DOHH2 (cell line): ENCODE data around the gene LILRA5.
"Not testable (repeated sequence)": the region's sequence is repeated elsewhere in the genome, so short reads cannot be mapped to it uniquely, and the experiment has no call there.

ENCODE experiments used
- H3F3A ChIP-seq: fragments of 200-600 bp; sonication (generic), shearing (Covaris generic); 2 replicates; pipeline ENCODE4 v1.6.0; 2016; ENCODE audit warnings: antibody characterized with exemption, mild to moderate bottlenecking; ENCODE audit not compliant: control insufficient read depth, insufficient read depth
- H3K27ac ChIP-seq: fragments of 200-600 bp; sonication (generic); 2 replicates; pipeline ENCODE4 v1.5.1; 2014; ENCODE audit warnings: low read depth, mild to moderate bottlenecking, low read length, moderate library complexity
- H3K27me3 ChIP-seq: fragments of 200-600 bp; sonication (generic); 2 replicates; pipeline ENCODE4 v1.6.1; 2014; ENCODE audit warnings: mild to moderate bottlenecking, low read length, mixed read lengths; ENCODE audit not compliant: control insufficient read depth
- H3K36me3 ChIP-seq: fragments of 200-600 bp; sonication (generic); 2 replicates; pipeline ENCODE4 v1.6.1; 2014; ENCODE audit warnings: mild to moderate bottlenecking, low read length, moderate library complexity, mixed read lengths; ENCODE audit not compliant: control insufficient read depth
- H3K4me1 ChIP-seq: fragments of 200-600 bp; sonication (generic); 2 replicates; pipeline ENCODE4 v1.6.1; 2014; ENCODE audit warnings: mild to moderate bottlenecking, low read length, mixed read lengths; ENCODE audit not compliant: control insufficient read depth
- H3K4me2 ChIP-seq: fragments of 200-600 bp; sonication (generic); 2 replicates; pipeline ENCODE4 v1.6.0; 2014; ENCODE audit warnings: mild to moderate bottlenecking, low read length, moderate library complexity
- H3K4me3 ChIP-seq: fragments of 200-600 bp; sonication (generic); 2 replicates; pipeline ENCODE4 v1.5.1; 2014; ENCODE audit warnings: mild to moderate bottlenecking, low read length, mixed read lengths
- H3K79me2 ChIP-seq: fragments of 200-600 bp; sonication (generic); 2 replicates; pipeline ENCODE4 v1.6.1; 2014; ENCODE audit warnings: mild to moderate bottlenecking, low read length, mixed read lengths; ENCODE audit not compliant: control insufficient read depth
- H3K9me2 ChIP-seq: fragments of 200-600 bp; sonication (generic); replicated peaks from 2 replicates; pipeline ENCODE4 v1.6.1; 2014; ENCODE audit warnings: mild to moderate bottlenecking, low read length, mixed read lengths; ENCODE audit not compliant: control insufficient read depth
- H3K9me3 ChIP-seq: fragments of 200-600 bp; sonication (generic); 2 replicates; pipeline ENCODE4 v1.6.1; 2014; ENCODE audit warnings: antibody characterized with exemption, low read length, mixed read lengths; ENCODE audit not compliant: control insufficient read depth, insufficient read depth
- H4K20me1 ChIP-seq: fragments of 200-600 bp; sonication (generic); 2 replicates; pipeline ENCODE4 v1.6.0; 2014; ENCODE audit warnings: low read depth, mild to moderate bottlenecking, antibody characterized with exemption, low read length, moderate library complexity; ENCODE audit not compliant: control insufficient read depth, insufficient read depth
- CTCF ChIP-seq: fragments of 200-600 bp; sonication (generic); IDR thresholded peaks from one replicate; pipeline ENCODE4 v1.5.1; 2014; ENCODE audit warnings: antibody characterized with exemption, mild to moderate bottlenecking, low read depth, low read length; ENCODE audit not compliant: poor library complexity, severe bottlenecking
- EZH2phosphoT487 ChIP-seq: fragments of 200-600 bp; sonication (generic); IDR thresholded peaks from 2 replicates; pipeline ENCODE4 v1.6.1; 2017; ENCODE audit warnings: borderline replicate concordance, mild to moderate bottlenecking, antibody characterized with exemption, low read length, moderate library complexity, mixed read lengths

The LILRA5 gene

DNA sequence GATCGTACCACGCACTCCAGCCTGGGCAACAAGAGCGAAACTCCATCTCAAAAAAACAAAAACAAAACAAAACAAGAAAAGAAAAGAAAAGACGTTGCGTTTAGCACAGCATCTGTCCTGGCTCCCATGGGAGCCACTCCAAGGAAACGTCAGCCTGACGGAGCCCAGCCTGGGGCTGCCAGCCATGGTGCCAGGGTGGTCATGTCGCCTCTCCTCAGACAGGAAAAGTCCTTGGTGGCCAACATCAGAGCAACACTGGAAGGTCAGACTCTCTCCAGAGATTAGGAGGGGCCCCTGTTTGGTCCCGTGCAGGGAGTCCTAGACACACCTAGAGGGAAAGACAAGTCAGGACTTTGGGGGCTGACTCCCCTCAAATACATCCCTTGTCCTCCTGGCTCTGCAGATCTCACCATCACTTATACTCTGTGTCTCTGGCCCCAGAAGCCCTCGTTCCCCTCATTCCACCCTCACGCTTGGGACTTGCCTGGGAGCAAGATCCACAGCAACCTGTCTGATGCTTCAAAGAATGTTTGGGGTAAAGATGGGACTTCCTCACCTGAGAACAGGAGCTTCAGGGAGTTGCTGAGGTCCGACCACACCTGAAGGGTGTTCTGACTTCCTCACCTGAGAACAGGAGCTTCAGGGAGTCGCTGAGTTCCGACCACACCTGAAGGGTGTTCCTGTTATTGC, 16.7 kb upstream of the LILRA5 start:
- TF ChIP-seq EZH2phosphoT487 (no peak), CTCF (no peak)
- no peak overlapping the region for H3K4me3 ChIP-seq
- H3K27me3 ChIP-seq = peaks cover 19% of the 10 kb centered on the region
- H3F3A ChIP-seq = no peaks in the 10 kb centered on the region
- H3K36me3 ChIP-seq = no peaks in the 10 kb centered on the region
- H3K9me3 ChIP-seq = no peaks in the 10 kb centered on the region
- H3K9me2 ChIP-seq = no peaks in the 10 kb centered on the region
- H3K4me1 ChIP-seq = peaks cover 6% of the 10 kb centered on the region
- no peaks in the 10 kb centered on the region for H3K79me2 ChIP-seq
- H3K4me2 ChIP-seq = no peak overlapping the region
- no peak overlapping the region for H3K27ac ChIP-seq
- H4K20me1 ChIP-seq = no peaks in the 10 kb centered on the region

- not testable (repeated sequence) for H3K4me2 ChIP-seq, H3K36me3 ChIP-seq, H3F3A ChIP-seq, H3K27ac ChIP-seq, H3K9me3 ChIP-seq, H3K9me2 ChIP-seq, H4K20me1 ChIP-seq, H3K4me3 ChIP-seq, H3K79me2 ChIP-seq, H3K4me1 ChIP-seq
- H3K27me3 ChIP-seq = peaks cover 20% of the 10 kb centered on the region
Measured at GRCh38 chr19:54328781-54329180, 15.8 kb upstream of the LILRA5 start.

DNA sequence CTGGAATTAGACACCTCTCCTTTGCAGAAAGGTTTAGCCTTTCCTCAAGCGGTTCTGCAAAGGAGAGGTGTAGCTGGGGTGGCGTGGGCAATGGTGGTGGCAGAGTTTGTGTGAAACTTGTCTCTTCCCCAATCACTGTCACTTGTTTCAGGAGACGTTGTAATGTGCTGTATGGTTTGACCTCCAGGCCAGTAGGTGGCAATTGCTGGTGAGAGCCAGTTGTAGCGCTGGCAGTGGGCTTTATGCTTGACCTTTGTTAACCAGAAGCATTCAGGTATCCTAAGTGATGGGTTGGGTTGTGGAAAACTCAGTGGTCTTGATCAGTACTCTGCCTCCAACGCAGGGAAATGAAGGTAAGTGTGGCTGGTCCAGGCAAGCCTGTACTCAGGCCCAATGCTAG, 12.7 kb upstream of the LILRA5 start:
- no peaks in the 10 kb centered on the region for H3K9me2 ChIP-seq
- H3K27me3 ChIP-seq = peaks cover 14% of the 10 kb centered on the region
- H3K36me3 ChIP-seq = no peaks in the 10 kb centered on the region
- H3F3A ChIP-seq = no peaks in the 10 kb centered on the region
- H3K4me3 ChIP-seq = no peak overlapping the region
- no peaks in the 10 kb centered on the region for H3K79me2 ChIP-seq
- H3K4me1 ChIP-seq = peaks cover 6% of the 10 kb centered on the region
- TF ChIP-seq EZH2phosphoT487 = no peak
- TF ChIP-seq CTCF = no peak
- H3K4me2 ChIP-seq = no peak overlapping the region
- no peaks in the 10 kb centered on the region for H3K9me3 ChIP-seq
- H3K27ac ChIP-seq = no peak overlapping the region
- H4K20me1 ChIP-seq = no peaks in the 10 kb centered on the region

GRCh38 chr19:54325194-54325621, 12.2 kb upstream of the LILRA5 start:
- H3K36me3 ChIP-seq = no peaks in the 10 kb centered on the region
- no peak overlapping the region for H3K27ac ChIP-seq
- H3K9me3 ChIP-seq = no peaks in the 10 kb centered on the region
- no peak overlapping the region for H3K4me2 ChIP-seq
- peaks cover 19% of the 10 kb centered on the region for H3K27me3 ChIP-seq
- H3F3A ChIP-seq = no peaks in the 10 kb centered on the region
- H4K20me1 ChIP-seq = no peaks in the 10 kb centered on the region
- no peak overlapping the region for H3K4me3 ChIP-seq
- no peaks in the 10 kb centered on the region for H3K9me2 ChIP-seq
- no peak for TF ChIP-seq EZH2phosphoT487
- peak; percentile 92 for TF ChIP-seq CTCF
- H3K79me2 ChIP-seq = no peaks in the 10 kb centered on the region
- peaks cover 6% of the 10 kb centered on the region for H3K4me1 ChIP-seq
